ENCODE measurements around the gene TRMT11. TPM values are rescaled to one million over a fixed set of nuclear protein-coding genes. Genes with fewer than 3 reads are reported as not detected.

TRMT11 gene
- total and polyA plus RNA-seq, 2 of the 8 experiments (the other 6 are each of a cell fraction or from before 2014, with no cell fraction given) = 19.7 to 32.4 TPM

DNA sequence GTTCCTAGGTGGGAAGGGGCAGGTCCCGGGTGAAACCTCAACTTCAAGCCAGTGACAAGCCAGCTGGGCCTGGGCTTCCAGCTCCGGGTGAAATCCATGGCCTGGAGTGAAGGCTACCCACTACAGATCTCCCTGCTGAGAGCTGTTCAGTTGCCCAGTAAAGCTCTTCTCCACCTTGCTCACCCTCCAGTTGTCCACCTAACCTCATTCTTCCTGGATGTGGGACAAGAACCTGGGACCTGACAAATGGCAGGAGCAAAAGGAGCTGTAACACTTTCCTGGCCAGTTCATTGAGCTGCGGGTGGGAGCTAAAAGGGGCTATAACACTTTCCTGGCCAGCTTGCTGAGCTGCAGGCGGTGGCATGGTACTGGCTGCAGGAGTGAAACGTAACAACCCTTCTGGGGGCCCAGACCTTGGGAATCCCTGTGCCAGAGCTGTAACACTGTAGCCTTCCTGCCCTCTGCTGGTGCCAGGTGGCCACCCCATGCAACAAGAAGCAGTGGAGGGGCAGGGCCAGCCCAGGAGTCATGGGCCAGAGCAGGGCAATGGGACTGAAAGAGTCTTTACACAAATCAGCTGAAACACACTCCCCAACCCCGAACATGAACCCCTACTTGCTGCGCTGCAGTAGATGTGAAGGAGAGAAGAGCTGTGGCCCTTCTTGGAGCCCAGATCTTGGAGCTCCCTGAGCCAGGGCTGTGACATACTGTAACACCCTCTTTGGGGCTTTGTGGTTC, 33.4 kb upstream of the TRMT11 start (continued):
- TF ChIP-seq KDM1A (IDR thresholded peaks at IDR 0.05; ENCODE audit: borderline replicate concordance, low read length) (peak; percentile 26; the same call in 1 of the 2 replicates), BACH1 (IDR thresholded peaks at IDR 0.05; ENCODE audit: low read length) (no peak)
